HepG2 (cell line): ENCODE measurements around the gene PIEZO2. TPM values are rescaled to one million over a fixed set of nuclear protein-coding genes. Genes with fewer than 3 reads are reported as not detected.

Source experiments
- ATAC-seq: fragments of 200-7000 bp; cut with Tn5 transposase; 3 replicates; pipeline ENCODE4 v1.9.1; 2020; ENCODE audit warnings: mild to moderate bottlenecking, moderate library complexity
- BruUV-seq: library from RNA; stranded (reverse); fragments of 400-500 nt; replicated peaks from 2 replicates; lab custom pipeline; 2021; lab: Mats Ljungman, UMichigan
- CTCF ChIA-PET: fragments of 300-600 bp; formaldehyde crosslinking; extraction: SDS; loops from one replicate; lab custom pipeline; 2021; ENCODE audit warnings: low total read pairs, inconsistent platforms, low intra/inter-chr PET ratio; lab: Yijun Ruan, JAX
- POLR2A ChIA-PET: fragments of 350-600 bp; sonication (Branson Sonifier 250); formaldehyde crosslinking; loops from one replicate; lab custom pipeline; 2020; ENCODE audit warnings: antibody characterized with exemption, inconsistent platforms; lab: Yijun Ruan, JAX
- DNase-seq: peaks from one replicate; pipeline ENCODE4 v3.0.0-alpha.2; 2015; ENCODE audit warnings: low spot score
- FAIRE-seq: peaks from 3 replicates; lab custom pipeline; 2011; peaks lifted over from hg19 to GRCh38; lab: Jason Lieb, UNC
- H2AFZ ChIP-seq: one replicate; pipeline ENCODE4 v1.6.1; 2011; ENCODE audit warnings: low read length, inconsistent platforms
- H3K27ac ChIP-seq: fragments of 300-600 bp; 3 replicates; pipeline ENCODE4 v1.8.0; 2011; ENCODE audit warnings: mixed run types, mild to moderate bottlenecking, mixed read lengths, low read length, inconsistent platforms; ENCODE audit not compliant: insufficient read depth; ENCODE audit errors: extremely low read length
- H3K27me3 ChIP-seq, 2 experiments: fragments of 200-600 bp in 1 of 2; 2 replicates in 1 of 2; 3 replicates in 1 of 2; pipeline versions ENCODE4 v1.6.0 to v1.8.0; 2011; ENCODE audit warnings: low read length in 2 of 2, mild to moderate bottlenecking in 2 of 2, moderate library complexity in 2 of 2, inconsistent platforms in 1 of 2; ENCODE audit not compliant: insufficient read depth in 2 of 2, control insufficient read depth in 1 of 2
- H3K36me3 ChIP-seq, 2 experiments: fragments of 200-600 bp in 1 of 2; replicated peaks in 1 of 2; 2 replicates in 1 of 2; 3 replicates in 1 of 2; pipeline versions ENCODE4 v1.5.1 to v1.8.0; 2011; ENCODE audit warnings: low read length in 2 of 2, inconsistent platforms in 1 of 2; ENCODE audit not compliant: insufficient read depth in 2 of 2, control insufficient read depth in 1 of 2
- H3K4me1 ChIP-seq: 2 replicates; pipeline ENCODE4 v1.5.1; 2012; ENCODE audit warnings: low read length, inconsistent platforms; ENCODE audit not compliant: insufficient read depth
- H3K4me2 ChIP-seq: 2 replicates; pipeline ENCODE4 v1.6.0; 2011; ENCODE audit warnings: low read depth, low read length, inconsistent platforms
- H3K4me3 ChIP-seq, 3 experiments: fragments of 200-600 bp in 1 of 3; sonication (generic), shearing (Covaris generic) in 1 of 3; replicated peaks in 1 of 3; 2 replicates each; pipeline ENCODE4 v1.5.1; 2011 to 2016; ENCODE audit warnings: low read length in 3 of 3, inconsistent platforms in 2 of 3, low read depth in 2 of 3, mild to moderate bottlenecking in 2 of 3, control low read depth in 1 of 3, mixed read lengths in 1 of 3; ENCODE audit not compliant: insufficient read depth in 1 of 3
- H3K79me2 ChIP-seq: one replicate; pipeline ENCODE4 v1.6.1; 2011; ENCODE audit warnings: low read length, inconsistent platforms; ENCODE audit not compliant: insufficient read depth
- H3K9ac ChIP-seq: 2 replicates; pipeline ENCODE4 v1.6.0; 2011; ENCODE audit warnings: mild to moderate bottlenecking, low read depth, low read length, inconsistent platforms; ENCODE audit not compliant: insufficient read depth
- H3K9me3 ChIP-seq: 2 replicates; pipeline ENCODE4 v1.5.1; 2012; ENCODE audit warnings: mild to moderate bottlenecking, low read length
- H4K20me1 ChIP-seq: 2 replicates; pipeline ENCODE4 v1.6.0; 2011; ENCODE audit warnings: inconsistent platforms, mild to moderate bottlenecking, low read length, moderate library complexity; ENCODE audit not compliant: insufficient read depth
- AKAP8 ChIP-seq: sonication (generic); formaldehyde crosslinking; IDR thresholded peaks from 2 replicates; pipeline ENCODE4 v1.5.1; 2020; ENCODE audit warnings: mild to moderate bottlenecking, missing genetic modification reagents
- CEBPG ChIP-seq: IDR thresholded peaks from 2 replicates; pipeline ENCODE4 v1.6.1; 2016
- DPF2 ChIP-seq: sonication (generic); formaldehyde crosslinking; IDR thresholded peaks from 2 replicates; pipeline ENCODE4 v1.4.0; 2020; ENCODE audit warnings: mild to moderate bottlenecking, low read depth, missing genetic modification reagents, borderline replicate concordance
- FOXM1 ChIP-seq: sonication (generic); formaldehyde crosslinking; IDR thresholded peaks from 2 replicates; pipeline ENCODE4 v1.5.0; 2020; ENCODE audit warnings: missing genetic modification reagents
- HCFC1 ChIP-seq: fragments of 150-350 bp; IDR thresholded peaks from 2 replicates; pipeline ENCODE4 v1.6.1; 2014; ENCODE audit warnings: low read depth, low read length
- HDAC6 ChIP-seq: fragments of 200-600 bp; sonication (generic); IDR thresholded peaks from 2 replicates; pipeline ENCODE4 v1.7.0; 2017; ENCODE audit warnings: mild to moderate bottlenecking, antibody characterized with exemption, low read length, low read depth
- MZF1 ChIP-seq: sonication (generic); formaldehyde crosslinking; IDR thresholded peaks from 2 replicates; pipeline ENCODE4 v1.8.1; 2023; ENCODE audit warnings: mild to moderate bottlenecking, missing genetic modification reagents, borderline replicate concordance
- PBX3 ChIP-seq: sonication (generic); formaldehyde crosslinking; IDR thresholded peaks from 2 replicates; pipeline ENCODE4 v1.8.1; 2023; ENCODE audit warnings: missing genetic modification reagents, inconsistent platforms, borderline replicate concordance
- RFXANK ChIP-seq: IDR thresholded peaks from 2 replicates; pipeline ENCODE4 v1.6.1; 2016
- SMARCE1 ChIP-seq: fragments of 450-650 bp; IDR thresholded peaks from 2 replicates; pipeline ENCODE4 v1.6.1; 2017; ENCODE audit warnings: borderline replicate concordance
- SP4 ChIP-seq: sonication (generic); formaldehyde crosslinking; IDR thresholded peaks from 2 replicates; pipeline ENCODE4 v1.8.1; 2023; ENCODE audit warnings: mild to moderate bottlenecking, missing genetic modification reagents
- ZFY ChIP-seq: sonication (generic); formaldehyde crosslinking; IDR thresholded peaks from 2 replicates; pipeline ENCODE4 v1.4.0; 2020; ENCODE audit warnings: missing genetic modification reagents
- ZNF18 ChIP-seq: sonication (generic); formaldehyde crosslinking; IDR thresholded peaks from 2 replicates; pipeline ENCODE4 v1.8.0; 2022; ENCODE audit warnings: mild to moderate bottlenecking, missing genetic modification reagents; ENCODE audit not compliant: insufficient replicate concordance
- ZNF253 ChIP-seq: sonication (generic); formaldehyde crosslinking; IDR thresholded peaks from 2 replicates; pipeline ENCODE4 v1.8.0; 2022; ENCODE audit warnings: mild to moderate bottlenecking, missing genetic modification reagents, borderline replicate concordance
- ZNF326 ChIP-seq: sonication (generic); formaldehyde crosslinking; IDR thresholded peaks from 2 replicates; pipeline ENCODE4 v1.4.0; 2020; ENCODE audit warnings: missing genetic modification reagents, borderline replicate concordance
- ZNF329 ChIP-seq: sonication (generic); formaldehyde crosslinking; IDR thresholded peaks from 2 replicates; pipeline ENCODE4 v1.9.0; 2021; ENCODE audit warnings: low read depth, mild to moderate bottlenecking, missing genetic modification reagents
- ZNF33B ChIP-seq: sonication (generic); formaldehyde crosslinking; IDR thresholded peaks from 2 replicates; pipeline ENCODE4 v1.5.1; 2020; ENCODE audit warnings: mild to moderate bottlenecking, missing genetic modification reagents
- ZNF557 ChIP-seq: sonication (generic); formaldehyde crosslinking; IDR thresholded peaks from 2 replicates; pipeline ENCODE4 v1.4.0; 2020; ENCODE audit warnings: missing genetic modification reagents
- WGBS: methylation state at CpG from one replicate; pipeline ENCODE4 v1.1.6; 2017; ENCODE audit warnings: low lambda C conversion rate; 5-methylcytosine and 5-hydroxymethylcytosine counted together
- in situ Hi-C: cut with HindIII; loops from 2 replicates; pipeline ENCODE4 v1.10.0; 2017; ENCODE audit warnings: low pct_unique_long_range_greater_than_20kb; ENCODE audit not compliant: extremely low pct_ligation_motif_present
- intact Hi-C: fragments of 100-400 bp; cut with micrococcal nuclease; formaldehyde crosslinking; loops from one replicate; pipeline ENCODE4 v1.10.0; 2022; ENCODE audit not compliant: unreplicated experiment
- polyA plus RNA-seq, 8 experiments: library from polyadenylated mRNA; depleted of rRNA in 3 of 8; stranded (reverse) in 7 of 8; unstranded in 1 of 8; fragments of >200 nt; fragmentation: Illumina TruSeq in 4 of 8; extraction: Trizol in 4 of 8; gene quantifications; 2 replicates each; pipeline versions ENCODE4 v1.2.1 to v1.2.3, GENCODE V29; 2011 to 2016; ENCODE audit warnings: low read depth in 4 of 8, missing spikeins in 1 of 8, mixed read lengths in 1 of 8; ENCODE audit not compliant: insufficient read depth in 1 of 8
- total RNA-seq, 5 experiments: library from RNA; depleted of rRNA; stranded (reverse); fragments of >200 nt; fragmentation: Illumina TruSeq; extraction: Trizol; gene quantifications; 2 replicates each; pipeline ENCODE4 v1.2.3, GENCODE V29; 2016; ENCODE audit warnings: low read depth in 1 of 5

The PIEZO2 gene
- total and polyA plus RNA-seq, 2 of the 13 experiments (the other 11 are each of a cell fraction or from before 2014, with no cell fraction given) = 15.2 to 27.2 TPM

- no peak for TF ChIP-seq HDAC6
Measured at GRCh38 chr18:10822456-10822855, 326.9 kb downstream of the PIEZO2 start (continued).

GRCh38 chr18:10820681-10821080 is 328.7 kb downstream of the PIEZO2 start:
- Histone ChIP-seq H4K20me1 (no peaks in the 10 kb centered on the region), H3K4me2 (no peak overlapping the region), H3K4me3 (no peak overlapping the region), H3K79me2 (no peaks in the 10 kb centered on the region), H3K36me3 (no peaks in the 10 kb centered on the region), H3K4me1 (no peaks in the 10 kb centered on the region), H3K27ac (no peak overlapping the region), H3K27me3 (no peaks in the 10 kb centered on the region), H3K9ac (no peak overlapping the region), H3K9me3 (peaks cover 11% of the 10 kb centered on the region; the same call in 1 of the 2 replicates)
- in situ Hi-C loops (no loop called here), intact Hi-C loops (no loop called here)
- POLR2A ChIA-PET = no interaction called here
- CTCF ChIA-PET = no interaction called here
- no TSS peak for BruUV-seq
- FAIRE-seq (no peak), DNase-seq (no peak), ATAC-seq (no peak)
- 72% methylated on average over 5 of the region's 5 CpGs for WGBS
- TF ChIP-seq ZFY (CRISPR knock-in tag) (no peak), ZNF33B (CRISPR knock-in tag) (no peak)
- TF ChIP-seq, all 625 proteins: peak for 0
- H2AFZ ChIP-seq = no peak overlapping the region

- DNase-seq = no peak
- Histone ChIP-seq H3K4me3 (no peak overlapping the region), H3K27ac (no peak overlapping the region), H2AFZ (no peak overlapping the region), H3K9ac (no peak overlapping the region), H3K4me1 (no peaks in the 10 kb centered on the region), H3K27me3 (no peaks in the 10 kb centered on the region), H3K36me3 (no peaks in the 10 kb centered on the region), H4K20me1 (no peaks in the 10 kb centered on the region), H3K4me2 (no peak overlapping the region), H3K79me2 (no peaks in the 10 kb centered on the region), H3K9me3 (no peaks in the 10 kb centered on the region)
- FAIRE-seq = no peak
- 75% methylated on average over 4 of the region's 4 CpGs for WGBS
- no peak for ATAC-seq
- POLR2A ChIA-PET = no interaction called here
- intact Hi-C loops = no loop called here
- CTCF ChIA-PET = no interaction called here
- BruUV-seq = no TSS peak
- in situ Hi-C loops = no loop called here
- TF ChIP-seq HCFC1 (no peak), PBX3 (no peak), SP4 (CRISPR knock-in tag) (no peak), ZNF18 (CRISPR knock-in tag) (no peak), SMARCE1 (no peak), ZNF253 (CRISPR knock-in tag) (no peak), RFXANK (no peak), MZF1 (no peak), ZNF557 (no peak), AKAP8 (CRISPR knock-in tag) (no peak), DPF2 (no peak), CEBPG (CRISPR knock-in tag) (no peak), ZNF329 (no peak), ZNF326 (CRISPR knock-in tag) (no peak), FOXM1 (CRISPR knock-in tag) (no peak)
Measured at GRCh38 chr18:10814336-10814735, 335.0 kb downstream of the PIEZO2 start.
